IPS-15b (cell line): ENCODE data around the gene DTNB.
"Not testable (repeated sequence)": the region's sequence is repeated elsewhere in the genome, so short reads cannot be mapped to it uniquely, and the experiment has no call there.

Experiments
- H3K27me3 ChIP-seq: one replicate; pipeline ENCODE4 v1.6.1; 2013; ENCODE audit warnings: low read length; ENCODE audit not compliant: control insufficient read depth, insufficient read depth
- H3K36me3 ChIP-seq: one replicate; pipeline ENCODE4 v1.6.1; 2013; ENCODE audit warnings: low read length; ENCODE audit not compliant: control insufficient read depth, insufficient read depth
- H3K4me1 ChIP-seq: one replicate; pipeline ENCODE4 v1.6.1; 2013; ENCODE audit warnings: mild to moderate bottlenecking, low read length; ENCODE audit not compliant: control insufficient read depth, insufficient read depth
- H3K4me3 ChIP-seq: one replicate; pipeline ENCODE4 v1.5.1; 2013; ENCODE audit warnings: low read depth, low read length
- H3K9ac ChIP-seq: one replicate; pipeline ENCODE4 v1.6.1; 2013; ENCODE audit warnings: low read depth, mild to moderate bottlenecking, low read length
- H3K9me3 ChIP-seq: one replicate; pipeline ENCODE4 v1.6.1; 2013; ENCODE audit warnings: mild to moderate bottlenecking, low read length; ENCODE audit not compliant: control insufficient read depth, insufficient read depth

The DTNB gene

GRCh38 chr2:25552318-25552717 lies 121.1 kb downstream of the DTNB start:
- H3K36me3 ChIP-seq: no peaks in the 10 kb centered on the region
- no peaks in the 10 kb centered on the region for H3K9me3 ChIP-seq
- no peak overlapping the region for H3K4me3 ChIP-seq
- no peaks in the 10 kb centered on the region for H3K4me1 ChIP-seq
- no peak overlapping the region for H3K9ac ChIP-seq
- no peaks in the 10 kb centered on the region for H3K27me3 ChIP-seq

- Histone ChIP-seq H3K27me3 (no peaks in the 10 kb centered on the region), H3K9me3 (no peaks in the 10 kb centered on the region), H3K4me1 (no peaks in the 10 kb centered on the region), H3K9ac (no peak overlapping the region), H3K36me3 (no peaks in the 10 kb centered on the region), H3K4me3 (no peak overlapping the region)
Observed at GRCh38 chr2:25551316-25551715, 122.1 kb downstream of the DTNB start.

- not testable (repeated sequence) for H3K27me3 ChIP-seq, H3K9ac ChIP-seq, H3K9me3 ChIP-seq, H3K4me1 ChIP-seq, H3K4me3 ChIP-seq, H3K36me3 ChIP-seq
Observed at GRCh38 chr2:25549571-25549970, 123.8 kb downstream of the DTNB start.

GRCh38 chr2:25548601-25549000 lies 124.8 kb downstream of the DTNB start:
- Histone ChIP-seq H3K9me3 (no peaks in the 10 kb centered on the region), H3K36me3 (no peaks in the 10 kb centered on the region), H3K9ac (no peak overlapping the region), H3K4me3 (no peak overlapping the region), H3K4me1 (no peaks in the 10 kb centered on the region), H3K27me3 (no peaks in the 10 kb centered on the region)

- H3K27me3 ChIP-seq: no peaks in the 10 kb centered on the region
- H3K36me3 ChIP-seq: no peaks in the 10 kb centered on the region
- no peak overlapping the region for H3K9ac ChIP-seq
- no peaks in the 10 kb centered on the region for H3K4me1 ChIP-seq
- no peak overlapping the region for H3K4me3 ChIP-seq
- no peaks in the 10 kb centered on the region for H3K9me3 ChIP-seq
Observed at GRCh38 chr2:25546852-25547251, 126.5 kb downstream of the DTNB start.

GRCh38 chr2:25545899-25546298 lies 127.5 kb downstream of the DTNB start:
- Histone ChIP-seq H3K9me3 (no peaks in the 10 kb centered on the region), H3K4me1 (no peaks in the 10 kb centered on the region), H3K36me3 (no peaks in the 10 kb centered on the region), H3K4me3 (no peak overlapping the region), H3K9ac (no peak overlapping the region), H3K27me3 (no peaks in the 10 kb centered on the region)

- Histone ChIP-seq H3K4me1 (no peaks in the 10 kb centered on the region), H3K4me3 (no peak overlapping the region), H3K9ac (no peak overlapping the region), H3K9me3 (no peaks in the 10 kb centered on the region), H3K27me3 (no peaks in the 10 kb centered on the region), H3K36me3 (no peaks in the 10 kb centered on the region)
Observed at GRCh38 chr2:25544445-25544844, 128.9 kb downstream of the DTNB start.

GRCh38 chr2:25543939-25544338 lies 129.4 kb downstream of the DTNB start:
- Histone ChIP-seq H3K4me3 (no peak overlapping the region), H3K36me3 (no peaks in the 10 kb centered on the region), H3K9me3 (no peaks in the 10 kb centered on the region), H3K27me3 (no peaks in the 10 kb centered on the region), H3K4me1 (no peaks in the 10 kb centered on the region), H3K9ac (no peak overlapping the region)

- Histone ChIP-seq H3K27me3 (no peaks in the 10 kb centered on the region), H3K36me3 (no peaks in the 10 kb centered on the region), H3K4me3 (no peak overlapping the region), H3K9me3 (no peaks in the 10 kb centered on the region), H3K9ac (no peak overlapping the region), H3K4me1 (no peaks in the 10 kb centered on the region)
Observed at GRCh38 chr2:25541378-25541777, 132.0 kb downstream of the DTNB start.

GRCh38 chr2:25539136-25539535 lies 134.2 kb downstream of the DTNB start:
- H3K27me3 ChIP-seq: no peaks in the 10 kb centered on the region
- no peak overlapping the region for H3K4me3 ChIP-seq
- no peaks in the 10 kb centered on the region for H3K9me3 ChIP-seq
- H3K4me1 ChIP-seq: no peaks in the 10 kb centered on the region
- H3K36me3 ChIP-seq: peaks cover 8% of the 10 kb centered on the region
- no peak overlapping the region for H3K9ac ChIP-seq

- no peak overlapping the region for H3K4me3 ChIP-seq
- H3K9ac ChIP-seq: no peak overlapping the region
Observed at GRCh38 chr2:25537526-25537925, 135.9 kb downstream of the DTNB start.

GRCh38 chr2:25535411-25536289 lies 137.7 kb downstream of the DTNB start:
- not testable (repeated sequence) for H3K4me3 ChIP-seq, H3K9ac ChIP-seq, H3K4me1 ChIP-seq, H3K36me3 ChIP-seq, H3K9me3 ChIP-seq, H3K27me3 ChIP-seq

More at GRCh38 chr2:25537526-25537925, 135.9 kb downstream of the DTNB start:
- H3K36me3 ChIP-seq: peaks cover 8% of the 10 kb centered on the region
- no peaks in the 10 kb centered on the region for H3K9me3 ChIP-seq
- H3K4me1 ChIP-seq: no peaks in the 10 kb centered on the region
- no peaks in the 10 kb centered on the region for H3K27me3 ChIP-seq
